ENCODE measurements around the gene MAST4.

The MAST4 gene

DNA sequence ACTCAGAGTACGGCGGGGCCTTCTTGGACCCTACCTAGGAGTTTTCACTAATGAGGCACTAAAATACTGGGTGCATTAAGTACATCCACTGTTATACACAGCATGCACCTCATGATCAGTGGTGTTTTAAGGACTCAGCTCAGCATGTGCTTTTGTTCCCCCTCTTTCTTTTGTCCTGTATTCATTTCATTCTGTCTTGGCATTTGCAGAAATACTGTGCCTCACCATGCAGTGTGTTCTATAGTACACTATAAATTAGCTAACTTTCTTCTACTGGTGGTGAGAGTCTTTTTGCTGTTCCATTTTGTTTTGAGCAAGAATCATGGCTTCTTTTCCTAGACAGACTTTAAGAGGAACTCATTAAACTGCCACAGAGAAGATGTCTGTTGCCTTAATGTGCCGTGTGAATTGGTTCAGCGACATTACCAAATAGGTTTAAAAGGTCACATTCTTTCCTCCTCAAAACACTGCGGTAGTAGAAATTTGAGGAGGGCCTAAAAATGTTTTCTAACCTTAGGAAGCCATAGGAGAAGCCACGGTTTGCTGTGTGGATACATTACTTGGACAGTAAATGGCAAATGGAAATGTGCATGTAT, 276.6 kb downstream of the MAST4 start:
- no peak for DNase-seq

- no peak for DNase-seq
These were observed 277.8 kb downstream of the MAST4 start for GRCh38 chr5:66874004-66874403.

GRCh38 chr5:66875315-66875714, 279.1 kb downstream of the MAST4 start:
- no peak for DNase-seq

- DNase-seq, result no peak
These were observed 280.1 kb downstream of the MAST4 start for GRCh38 chr5:66876266-66876807.

DNA sequence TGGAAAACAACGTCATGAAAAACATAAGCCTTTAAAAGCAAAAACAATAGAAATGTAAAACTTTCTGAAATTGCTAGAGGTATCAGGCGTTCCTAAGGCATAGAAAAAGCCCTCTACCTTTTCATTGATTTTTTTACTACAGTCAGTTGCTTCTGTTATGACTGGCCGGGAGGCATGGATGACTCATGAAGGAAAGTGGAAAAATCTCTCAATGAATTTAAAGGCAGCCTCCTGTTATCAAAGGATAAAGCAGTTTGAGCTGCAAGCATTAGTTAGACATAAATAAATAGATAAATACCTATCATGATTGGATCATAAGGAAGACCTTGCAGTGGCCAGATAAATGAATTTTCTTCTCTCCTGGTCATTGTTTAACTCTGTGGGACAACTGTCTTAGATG, 281.6 kb downstream of the MAST4 start:
- no peak for DNase-seq

DNA sequence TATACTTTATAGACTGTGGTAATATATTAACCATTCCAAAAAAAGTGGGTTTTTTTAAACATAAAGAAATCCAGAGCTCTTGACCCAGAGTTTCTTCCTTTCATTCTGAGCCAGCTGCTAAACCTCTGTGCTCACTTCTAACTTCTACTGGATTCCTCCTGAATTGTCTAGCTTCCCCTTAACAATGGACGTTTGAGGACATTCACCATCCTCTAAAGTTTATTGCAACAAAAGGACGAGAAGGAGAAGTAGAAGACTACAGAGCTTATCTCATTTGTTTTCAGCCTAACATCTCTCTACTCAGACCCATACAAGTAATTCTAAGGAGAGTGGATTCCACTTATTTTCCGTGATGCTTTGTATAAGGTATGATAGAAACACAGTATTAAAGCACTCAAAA, 284.2 kb downstream of the MAST4 start:
- DNase-seq, result no peak

DNA sequence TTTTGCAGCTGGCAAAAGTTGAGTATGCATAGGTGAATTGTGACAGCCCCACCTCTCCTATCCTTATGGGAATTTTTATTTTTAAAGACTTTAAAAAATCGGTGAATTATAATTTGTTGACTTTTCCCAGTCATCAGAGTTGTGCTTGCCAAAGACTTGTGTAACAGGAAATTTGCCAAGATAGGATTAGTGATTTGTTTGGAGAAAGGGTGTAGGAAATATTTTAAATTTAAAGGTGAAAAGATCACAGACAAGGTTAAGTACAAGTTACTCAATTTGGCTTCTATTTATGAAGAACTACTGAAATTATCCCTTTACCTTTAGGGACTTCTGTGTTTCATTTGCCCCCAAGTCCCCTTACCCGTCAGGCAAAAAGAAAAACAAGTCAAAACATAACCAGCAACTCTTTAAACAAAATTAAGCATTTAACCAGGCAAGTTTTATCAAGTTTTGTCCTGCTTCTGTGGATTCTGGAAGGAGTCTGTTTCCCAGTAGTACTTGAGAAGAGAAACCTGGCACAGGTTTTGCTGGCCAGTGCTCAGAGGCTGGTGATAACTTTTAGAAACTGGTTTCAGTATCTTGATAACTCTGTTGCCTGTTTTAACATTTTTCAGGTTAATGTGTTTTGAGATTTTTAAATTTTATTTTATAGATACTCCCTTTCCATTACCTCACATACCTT, 285.4 kb downstream of the MAST4 start:
- no peak for DNase-seq

- no peak for DNase-seq
These were observed 286.5 kb downstream of the MAST4 start for GRCh38 chr5:66882606-66883227.

DNA sequence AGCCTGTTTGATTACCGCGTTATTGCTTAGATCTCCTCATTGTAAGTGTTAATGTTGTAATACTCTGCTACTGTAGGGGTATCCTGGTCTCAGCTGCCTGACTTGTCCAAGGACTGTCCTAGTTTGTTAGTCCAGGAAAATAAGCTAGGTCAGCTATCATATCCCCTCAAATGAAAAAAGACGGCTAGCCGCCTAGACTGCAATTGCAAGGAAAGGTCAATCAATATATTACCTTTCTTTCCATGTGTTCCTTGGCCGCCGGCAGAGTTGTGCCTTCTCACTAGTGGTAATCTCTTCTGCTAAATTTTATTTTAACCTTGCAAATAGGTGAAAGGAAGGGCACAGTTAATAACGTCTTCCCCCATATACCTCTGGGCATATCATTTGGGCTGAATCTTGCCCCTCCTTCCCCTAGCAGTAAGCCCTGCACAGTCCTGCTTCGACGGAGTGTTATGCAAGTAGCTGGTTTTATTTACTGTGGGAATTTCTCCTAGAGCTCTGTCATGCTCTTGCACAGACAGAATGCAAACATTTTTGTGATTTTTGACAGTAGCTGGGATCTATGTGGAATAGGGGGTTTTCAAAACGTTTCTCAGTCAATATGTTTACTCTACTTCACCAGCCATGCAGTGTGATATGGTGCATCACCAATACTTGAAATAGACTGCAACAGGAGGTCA, 288.5 kb downstream of the MAST4 start:
- no peak for DNase-seq

DNA sequence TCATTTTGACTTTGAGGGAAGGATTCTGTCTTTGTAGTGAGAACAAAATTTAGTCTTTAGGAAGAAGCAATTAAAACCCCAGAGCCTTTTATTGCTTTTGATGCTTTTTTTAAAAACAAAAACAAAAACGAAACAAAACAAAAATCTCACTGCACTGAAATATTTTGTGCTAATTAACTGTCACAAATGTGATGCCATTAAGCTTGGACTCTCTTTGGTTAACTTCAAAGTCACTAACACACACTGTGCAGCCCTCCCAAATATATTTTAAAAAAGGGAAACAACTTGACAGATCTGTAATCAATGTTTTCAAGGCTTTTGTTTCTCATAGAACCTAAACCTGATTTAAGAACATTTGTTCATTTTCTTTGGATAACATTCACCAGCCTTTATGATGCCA, 290.7 kb downstream of the MAST4 start:
- no peak for DNase-seq

DNA sequence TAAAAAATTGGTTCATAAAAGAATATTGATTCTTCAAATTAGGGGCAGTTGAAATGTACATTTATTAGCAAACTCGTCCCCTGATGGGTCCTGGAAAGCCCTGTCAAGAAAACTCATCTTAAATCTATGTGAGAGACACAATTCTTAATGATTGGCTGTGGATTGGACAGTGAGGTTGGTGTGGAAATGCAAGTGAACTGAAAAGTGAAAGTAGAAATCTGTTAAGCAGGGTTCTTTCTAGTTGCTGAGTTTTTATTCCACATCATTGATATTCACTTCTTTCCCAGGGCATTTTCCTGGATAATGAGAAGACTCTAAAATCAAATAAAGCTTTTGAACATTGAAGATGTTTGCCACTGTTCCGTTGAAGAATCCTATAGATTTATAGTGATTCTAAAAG, 292.4 kb downstream of the MAST4 start:
- no peak for DNase-seq

DNA sequence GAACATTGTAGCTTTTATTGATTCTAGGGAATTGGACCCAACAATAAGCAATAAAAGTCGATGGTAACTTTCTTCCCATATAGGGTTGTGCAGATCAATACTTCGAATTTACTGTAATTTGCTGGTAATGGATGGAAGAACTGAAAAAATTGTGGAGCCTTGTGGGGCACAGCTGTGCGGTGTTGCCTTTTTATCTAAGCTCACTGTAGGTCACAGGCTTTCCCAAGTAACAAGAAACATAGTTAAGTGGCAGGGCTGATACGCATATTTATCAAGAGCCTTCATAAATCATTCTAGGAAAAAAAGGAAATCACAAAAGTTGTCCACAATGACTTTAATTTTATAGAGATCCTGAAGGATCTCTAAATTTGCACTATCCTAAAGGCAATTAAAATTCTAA, 292.9 kb downstream of the MAST4 start:
- no peak for DNase-seq

GRCh38 chr5:66889524-66889923, 293.3 kb downstream of the MAST4 start:
- DNase-seq, result no peak

DNA sequence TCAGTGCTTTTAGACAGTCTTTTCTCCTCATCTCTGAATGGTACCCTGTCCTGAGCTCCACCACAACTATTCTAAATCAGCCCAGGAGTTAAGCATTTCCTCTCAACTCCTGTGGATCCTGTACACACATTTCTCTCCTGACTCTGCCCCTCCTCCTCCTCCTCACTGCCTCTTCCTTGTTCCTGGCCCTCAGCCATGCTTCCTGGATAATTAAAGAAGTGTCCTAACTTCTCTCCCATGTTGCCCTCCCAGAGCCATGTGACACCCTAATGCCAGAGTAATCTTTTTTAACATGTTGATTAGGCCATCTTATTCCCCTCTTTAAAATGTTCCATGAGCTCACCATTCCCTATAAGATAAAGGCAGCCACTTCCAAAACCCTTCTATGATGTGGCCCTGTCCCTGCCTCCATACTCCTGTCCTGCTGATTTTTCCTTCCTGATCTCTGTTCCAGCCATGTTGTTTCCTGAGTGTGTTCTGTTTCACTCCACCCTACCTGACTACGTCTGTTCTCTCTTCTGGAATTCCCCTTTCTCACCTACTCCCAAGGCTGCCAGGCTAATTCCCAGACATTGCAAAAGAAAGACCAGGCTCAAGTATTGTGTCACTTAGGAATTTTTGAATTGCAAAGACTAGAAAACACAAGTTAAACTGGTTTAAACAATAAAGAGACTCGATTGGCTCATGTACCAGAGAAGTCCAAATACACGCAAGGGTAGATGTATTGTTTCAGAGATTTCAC, 295.2 kb downstream of the MAST4 start:
- no peak for DNase-seq

DNA sequence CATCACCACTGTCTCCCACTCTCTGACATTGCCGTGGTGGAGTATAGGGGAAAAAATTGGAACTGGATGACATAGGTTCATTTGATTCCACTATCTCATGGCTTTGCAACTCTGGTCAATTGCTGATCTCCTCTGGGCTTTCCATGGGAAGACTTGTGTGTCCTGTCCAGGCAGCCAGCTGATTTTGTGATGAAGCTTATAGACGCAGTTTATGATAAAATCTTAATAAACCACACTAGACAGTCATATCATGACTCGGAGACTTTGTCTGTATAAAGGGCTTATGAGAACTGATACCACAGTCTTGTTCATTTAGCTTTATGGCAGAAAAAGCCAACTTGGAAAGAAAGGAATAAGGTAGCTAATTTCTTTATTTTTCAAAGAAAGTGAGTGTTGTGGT, 296.5 kb downstream of the MAST4 start:
- no peak for DNase-seq

DNA sequence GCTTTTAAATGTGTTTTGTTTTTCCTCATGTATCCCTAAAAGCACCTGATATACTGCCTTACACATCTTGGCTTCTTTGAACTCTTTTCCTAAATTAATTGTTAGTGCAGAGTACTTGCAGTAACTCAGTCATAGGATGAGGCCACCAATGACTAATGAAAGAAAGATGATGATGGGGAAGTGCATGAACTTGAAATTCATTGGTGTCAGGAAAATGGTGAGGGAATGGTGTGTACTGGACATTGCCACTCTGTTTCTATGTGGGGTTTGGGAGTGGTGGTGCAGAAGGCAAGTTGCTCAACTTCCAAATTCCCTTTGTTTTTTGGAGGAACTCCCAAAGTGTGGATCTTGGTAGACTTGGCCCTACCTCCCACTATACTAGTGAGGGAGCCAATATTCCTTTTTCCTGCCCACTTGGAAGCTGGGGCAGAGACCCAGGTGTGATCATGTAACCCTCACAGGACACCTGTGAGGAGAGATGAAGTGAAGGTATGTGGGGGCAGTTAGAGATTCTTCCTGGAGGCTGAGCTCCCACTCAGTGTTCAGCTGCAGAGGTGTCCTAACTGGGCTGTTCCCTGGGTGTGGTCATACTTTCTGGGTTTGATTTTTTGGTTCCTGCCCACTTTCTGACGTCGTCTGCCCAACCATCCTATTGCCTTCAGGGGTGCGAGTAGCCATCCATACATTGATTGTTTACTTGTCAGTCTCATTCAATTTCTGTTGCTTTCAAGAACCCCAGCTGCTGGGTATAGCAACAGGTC, 298.5 kb downstream of the MAST4 start:
- DNase-seq, result no peak

DNA sequence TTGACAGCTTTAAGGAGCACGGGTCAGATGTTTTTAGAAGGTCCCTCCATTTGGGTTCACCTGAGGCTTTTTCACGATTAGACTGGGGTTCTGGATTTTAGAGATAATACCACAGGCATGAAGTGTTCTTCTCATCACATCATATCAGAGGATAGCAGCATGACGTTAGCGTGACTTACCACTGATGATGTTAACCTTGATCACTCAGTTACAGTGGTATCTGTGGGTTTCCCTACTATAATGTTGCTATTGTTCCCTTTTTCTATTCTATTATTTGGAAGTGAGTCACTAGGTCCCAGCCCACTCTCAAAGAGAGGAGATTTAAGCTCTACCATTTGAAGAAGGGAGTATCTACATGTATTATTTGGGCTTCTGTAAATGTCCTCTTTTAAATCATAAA, 300.0 kb downstream of the MAST4 start:
- DNase-seq, result no peak

- no peak for DNase-seq
These were observed 301.2 kb downstream of the MAST4 start for GRCh38 chr5:66897356-66897755.

- no peak for DNase-seq
These were observed 302.2 kb downstream of the MAST4 start for GRCh38 chr5:66898241-66898995.

DNA sequence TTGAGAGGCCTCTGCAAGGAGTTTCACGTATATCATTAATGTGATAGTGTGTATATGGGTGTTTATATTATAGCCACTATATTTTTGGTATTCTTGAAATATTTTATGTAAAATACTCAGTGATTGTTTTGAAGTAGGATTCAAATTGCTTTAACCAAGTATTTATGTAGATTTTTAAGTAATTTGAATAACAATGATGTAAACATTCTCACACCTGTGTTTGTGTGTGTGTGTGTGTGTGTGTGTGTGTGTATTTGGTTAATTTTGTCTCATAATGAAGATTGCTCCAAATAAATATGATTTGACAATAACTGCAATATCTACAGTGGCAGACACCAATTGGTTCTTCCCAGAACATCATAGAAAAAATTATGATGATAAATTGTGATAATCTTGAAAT, 307.0 kb downstream of the MAST4 start:
- no peak for DNase-seq

Data from hypothalamus (tissue), 51 donors.